HEK293 (cell line): ENCODE data around the gene SCAMP5.

ENCODE experiments used
- CTCF ChIA-PET: fragments of 350-600 bp; formaldehyde crosslinking; extraction: SDS; loops from one replicate; lab custom pipeline; 2021; ENCODE audit warnings: antibody characterized with exemption; lab: Yijun Ruan, JAX
- POLR2A ChIA-PET: fragments of 300-600 bp; formaldehyde crosslinking; extraction: SDS; loops from one replicate; lab custom pipeline; 2020; ENCODE audit warnings: antibody characterized with exemption, inconsistent platforms; lab: Yijun Ruan, JAX
- H3K27ac ChIP-seq: fragments of 200-500 bp; sonication (Bioruptor generic); 2 replicates; pipeline ENCODE4 v1.5.1; 2014; ENCODE audit warnings: low read depth, low read length, control low read depth, inconsistent platforms; ENCODE audit errors: extremely low read depth
- H3K36me3 ChIP-seq, 2 experiments: fragments of 200-500 bp in 1 of 2; sonication (Bioruptor generic) in 1 of 2; 1 replicate in 1 of 2; 2 replicates in 1 of 2; pipeline ENCODE4 v1.5.1; 2014 to 2017; ENCODE audit warnings: inconsistent platforms in 2 of 2, low read length in 2 of 2; ENCODE audit not compliant: control insufficient read depth in 2 of 2, insufficient read depth in 1 of 2
- H3K4me1 ChIP-seq: fragments of 200-500 bp; sonication (Bioruptor generic); 2 replicates; pipeline ENCODE4 v1.5.1; 2014; ENCODE audit warnings: mild to moderate bottlenecking, low read length, inconsistent platforms; ENCODE audit not compliant: control insufficient read depth, insufficient read depth
- H3K4me3 ChIP-seq: 2 replicates; pipeline ENCODE4 v1.5.1; 2011; ENCODE audit warnings: low read depth, mild to moderate bottlenecking, control low read depth, low read length, moderate library complexity
- H3K9me3 ChIP-seq: fragments of 200-500 bp; sonication (Bioruptor generic); 2 replicates; pipeline ENCODE4 v1.5.1; 2014; ENCODE audit warnings: low read depth, low read length, inconsistent platforms; ENCODE audit not compliant: control insufficient read depth, insufficient read depth
- BCL11B ChIP-seq: fragments of 450-650 bp; formaldehyde crosslinking; IDR thresholded peaks from 2 replicates; pipeline ENCODE4 v1.5.1; 2016; ENCODE audit warnings: low read depth, missing biosample characterization, missing genetic modification characterization
- GLIS2 ChIP-seq: fragments of 450-650 bp; formaldehyde crosslinking; IDR thresholded peaks from 2 replicates; pipeline ENCODE4 v1.5.1; 2016; ENCODE audit warnings: missing biosample characterization, missing genetic modification characterization
- KLF10 ChIP-seq: fragments of 450-650 bp; IDR thresholded peaks from 2 replicates; pipeline ENCODE4 v1.5.1; 2018; ENCODE audit warnings: missing biosample characterization, mild to moderate bottlenecking, missing genetic modification characterization
- KLF8 ChIP-seq: fragments of 450-650 bp; formaldehyde crosslinking; IDR thresholded peaks from 2 replicates; pipeline ENCODE4 v1.5.1; 2016; ENCODE audit warnings: missing biosample characterization, missing genetic modification characterization
- PRDM2 ChIP-seq: fragments of 450-650 bp; formaldehyde crosslinking; IDR thresholded peaks from 2 replicates; pipeline ENCODE4 v1.5.1; 2016; ENCODE audit warnings: missing biosample characterization, missing genetic modification characterization, borderline replicate concordance
- SCRT1 ChIP-seq: fragments of 450-650 bp; formaldehyde crosslinking; IDR thresholded peaks from 2 replicates; pipeline ENCODE4 v1.5.1; 2016; ENCODE audit warnings: missing biosample characterization, missing genetic modification characterization, borderline replicate concordance
- SCRT2 ChIP-seq: fragments of 450-650 bp; formaldehyde crosslinking; IDR thresholded peaks from 2 replicates; pipeline ENCODE4 v1.5.1; 2016; ENCODE audit warnings: missing biosample characterization, missing genetic modification characterization
- SP7 ChIP-seq: fragments of 450-650 bp; formaldehyde crosslinking; IDR thresholded peaks from 2 replicates; pipeline ENCODE4 v1.5.1; 2016; ENCODE audit warnings: missing biosample characterization, missing genetic modification characterization
- YY1 ChIP-seq: fragments of 450-650 bp; formaldehyde crosslinking; IDR thresholded peaks from 2 replicates; pipeline ENCODE4 v1.5.1; 2018; ENCODE audit warnings: missing biosample characterization, missing genetic modification characterization
- ZBTB10 ChIP-seq: fragments of 450-650 bp; formaldehyde crosslinking; IDR thresholded peaks from 2 replicates; pipeline ENCODE4 v1.5.1; 2016; ENCODE audit warnings: missing biosample characterization, missing genetic modification characterization
- ZIC2 ChIP-seq: fragments of 450-650 bp; formaldehyde crosslinking; IDR thresholded peaks from 2 replicates; pipeline ENCODE4 v1.5.1; 2016; ENCODE audit warnings: missing biosample characterization, missing genetic modification characterization
- ZNF10 ChIP-seq: fragments of 450-650 bp; formaldehyde crosslinking; IDR thresholded peaks from 2 replicates; pipeline ENCODE4 v1.5.1; 2017; ENCODE audit warnings: missing biosample characterization, missing genetic modification characterization
- ZNF19 ChIP-seq: fragments of 450-650 bp; formaldehyde crosslinking; IDR thresholded peaks from 2 replicates; pipeline ENCODE4; 2016; ENCODE audit warnings: missing biosample characterization, missing genetic modification characterization, low read depth
- ZNF211 ChIP-seq: fragments of 450-650 bp; formaldehyde crosslinking; IDR thresholded peaks from 2 replicates; pipeline ENCODE4 v1.5.1; 2016; ENCODE audit warnings: low read depth, missing biosample characterization, missing genetic modification characterization
- ZNF248 ChIP-seq: fragments of 450-650 bp; formaldehyde crosslinking; IDR thresholded peaks from 2 replicates; pipeline ENCODE4 v1.5.1; 2017; ENCODE audit warnings: missing biosample characterization, missing genetic modification characterization
- ZNF292 ChIP-seq: fragments of 450-650 bp; formaldehyde crosslinking; IDR thresholded peaks from 2 replicates; pipeline ENCODE4 v1.5.1; 2016; ENCODE audit warnings: low read depth, missing biosample characterization, missing genetic modification characterization, borderline replicate concordance
- ZNF324 ChIP-seq: fragments of 450-650 bp; formaldehyde crosslinking; IDR thresholded peaks from 2 replicates; pipeline ENCODE4 v1.5.1; 2016; ENCODE audit warnings: missing biosample characterization, missing genetic modification characterization
- ZNF350 ChIP-seq: fragments of 450-650 bp; formaldehyde crosslinking; IDR thresholded peaks from 2 replicates; pipeline ENCODE4 v1.5.0; 2017; ENCODE audit warnings: missing biosample characterization, mild to moderate bottlenecking, missing genetic modification characterization
- ZNF362 ChIP-seq: fragments of 450-650 bp; formaldehyde crosslinking; IDR thresholded peaks from 2 replicates; pipeline ENCODE4 v1.5.1; 2016; ENCODE audit warnings: missing biosample characterization, missing genetic modification characterization
- ZNF391 ChIP-seq: fragments of 450-650 bp; formaldehyde crosslinking; IDR thresholded peaks from 2 replicates; pipeline ENCODE4 v1.5.1; 2016; ENCODE audit warnings: low read depth, missing biosample characterization, missing genetic modification characterization, borderline replicate concordance
- ZNF423 ChIP-seq: fragments of 450-650 bp; formaldehyde crosslinking; IDR thresholded peaks from 2 replicates; pipeline ENCODE4 v1.5.1; 2016; ENCODE audit warnings: missing biosample characterization, missing genetic modification characterization
- ZNF510 ChIP-seq: fragments of 450-650 bp; formaldehyde crosslinking; IDR thresholded peaks from 2 replicates; pipeline ENCODE4 v1.5.1; 2018; ENCODE audit warnings: mild to moderate bottlenecking, missing genetic modification characterization, missing biosample characterization; ENCODE audit not compliant: insufficient replicate concordance
- ZNF561 ChIP-seq: fragments of 450-650 bp; IDR thresholded peaks from 2 replicates; pipeline ENCODE4 v1.5.1; 2018; ENCODE audit warnings: missing biosample characterization, missing genetic modification characterization, borderline replicate concordance
- ZNF677 ChIP-seq: fragments of 450-650 bp; IDR thresholded peaks from 2 replicates; pipeline ENCODE4 v1.5.0; 2018; ENCODE audit warnings: missing biosample characterization, mild to moderate bottlenecking, missing genetic modification characterization, moderate library complexity
- ZNF704 ChIP-seq: fragments of 450-650 bp; formaldehyde crosslinking; IDR thresholded peaks from 2 replicates; pipeline ENCODE4 v1.5.1; 2016; ENCODE audit warnings: missing biosample characterization, missing genetic modification characterization
- ZNF791 ChIP-seq: fragments of 450-650 bp; formaldehyde crosslinking; IDR thresholded peaks from 2 replicates; pipeline ENCODE4 v1.5.1; 2016; ENCODE audit warnings: missing biosample characterization, missing genetic modification characterization
- ZNF843 ChIP-seq: fragments of 450-650 bp; formaldehyde crosslinking; IDR thresholded peaks from 2 replicates; pipeline ENCODE4 v1.5.1; 2016; ENCODE audit warnings: missing biosample characterization, missing genetic modification characterization
- ZSCAN16 ChIP-seq: fragments of 450-650 bp; formaldehyde crosslinking; IDR thresholded peaks from 2 replicates; pipeline ENCODE4 v1.5.1; 2016; ENCODE audit warnings: missing biosample characterization, missing genetic modification characterization

SCAMP5 gene

GRCh38 chr15:74951006-74951405 is 44.4 kb upstream of the SCAMP5 start:
- Histone ChIP-seq H3K9me3 (no peaks in the 10 kb centered on the region), H3K4me1 (peaks cover 4% of the 10 kb centered on the region; the same call in 1 of the 2 replicates), H3K4me3 (no peak overlapping the region), H3K27ac (no peak overlapping the region), H3K36me3 (no peaks in the 10 kb centered on the region)
- CTCF ChIA-PET: interaction anchor here (0.5 to 13.3 kb wide), 45 partner anchors 9 to 1197 kb away, joined by 3 to 223 read pairs (median 5); partner anchors contain the start of genes COX5A, CPLX3, CSK and FAM219B
- TF ChIP-seq ZSCAN16 (tag by site-specific recombination) (no peak), BCL11B (tag by site-specific recombination) (no peak), ZNF292 (tag by site-specific recombination) (no peak), ZNF211 (tag by site-specific recombination) (no peak), ZNF843 (tag by site-specific recombination) (no peak), ZNF510 (tag by site-specific recombination) (no peak), ZNF423 (tag by site-specific recombination) (0 out of 2 replicates have a peak, but pooled peaks have one; percentile 13), ZNF248 (tag by site-specific recombination) (no peak), ZNF19 (tag by site-specific recombination) (no peak), ZNF362 (no peak), SCRT1 (peak; percentile 91), ZNF791 (no peak), ZNF10 (tag by site-specific recombination) (no peak), ZIC2 (tag by site-specific recombination) (no peak), ZNF391 (tag by site-specific recombination) (no peak), ZNF677 (tag by site-specific recombination) (no peak), ZNF324 (tag by site-specific recombination) (no peak), KLF10 (tag by site-specific recombination) (no peak), SCRT2 (tag by site-specific recombination) (peak; percentile 79), ZNF704 (no peak), KLF8 (tag by site-specific recombination) (no peak), SP7 (tag by site-specific recombination) (no peak), YY1 (tag by site-specific recombination) (no peak), PRDM2 (tag by site-specific recombination) (no peak), GLIS2 (tag by site-specific recombination) (0 out of 2 replicates have a peak, but pooled peaks have one; percentile 1), ZNF561 (tag by site-specific recombination) (no peak), ZBTB10 (tag by site-specific recombination) (no peak), ZNF350 (tag by site-specific recombination) (no peak)
- POLR2A ChIA-PET: interaction anchor here (0.5 to 3.0 kb wide), 5 partner anchors 13 to 180 kb away, joined by 3 to 13 read pairs (median 5); partner anchors contain the start of genes COX5A, CSK and PPCDC
